ENCODE results near the gene SHISA5.

DNA sequence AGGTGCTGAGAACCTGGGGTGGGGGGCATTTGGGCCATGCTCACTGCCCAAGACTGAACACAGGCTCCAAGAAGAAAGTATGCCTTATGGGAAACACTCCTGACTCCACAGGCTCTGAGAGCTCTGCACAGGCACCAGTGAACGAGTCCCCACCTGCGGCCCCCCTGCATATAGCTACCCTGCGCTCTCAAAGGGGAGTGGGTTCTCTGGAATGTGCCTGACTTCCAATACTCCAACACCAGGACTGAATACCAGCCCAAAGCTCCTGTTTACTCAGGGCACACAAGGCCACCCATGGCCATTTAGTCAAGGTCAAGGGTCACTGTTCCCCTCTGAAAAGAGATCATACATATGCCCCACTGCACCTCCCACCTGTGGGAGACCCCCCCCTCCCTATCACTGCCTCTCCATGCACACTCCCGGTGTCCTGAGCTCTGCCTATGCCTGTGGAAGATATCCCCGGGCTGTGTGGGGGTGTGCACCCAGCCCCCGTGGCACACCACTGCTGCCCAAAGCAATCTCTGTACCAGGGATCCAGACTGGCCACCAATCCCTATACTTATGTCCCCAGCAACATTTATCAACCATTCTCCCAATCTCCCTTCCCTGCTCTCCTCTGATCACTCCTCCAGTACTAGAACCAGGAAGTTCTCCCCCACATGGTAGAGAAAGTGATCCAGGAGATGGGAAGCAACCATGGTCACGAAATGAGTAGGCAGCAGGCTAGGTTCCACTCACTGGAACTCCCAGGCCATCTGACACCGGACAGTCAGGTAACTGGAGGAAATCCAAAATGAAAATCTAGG is 72.5 kb downstream of the SHISA5 start:
- TF ChIP-seq CTCF (IDR thresholded peaks at IDR 0.05) (no peak), POLR2AphosphoS5 (IDR thresholded peaks at IDR 0.05) (no peak), POLR2A (IDR thresholded peaks at IDR 0.05) (no peak)
